SHP77 treated with DMSO at 0.1 percent for 48 hours (cell line): Measurements from ENCODE around the gene CFAP91.

Experiments used
- DNase-seq: peaks from one replicate; lab custom pipeline; 2025; lab: John Stamatoyannopoulos, UW

CFAP91 gene

GRCh38 chr3:119743921-119744320 is 41.1 kb downstream of the CFAP91 start:
- peak; percentile 83 for DNase-seq

- DNase-seq: no peak
Observed at GRCh38 chr3:119745942-119746341, 43.1 kb downstream of the CFAP91 start.

- no peak for DNase-seq
Observed at GRCh38 chr3:119746423-119746822, 43.6 kb downstream of the CFAP91 start.

GRCh38 chr3:119747357-119747756 is 44.5 kb downstream of the CFAP91 start:
- no peak for DNase-seq

GRCh38 chr3:119748991-119749390 is 46.2 kb downstream of the CFAP91 start:
- DNase-seq: no peak

GRCh38 chr3:119751423-119751822 is 48.6 kb downstream of the CFAP91 start:
- no peak for DNase-seq
